ENCODE results near the gene LRRC37B.

DNA sequence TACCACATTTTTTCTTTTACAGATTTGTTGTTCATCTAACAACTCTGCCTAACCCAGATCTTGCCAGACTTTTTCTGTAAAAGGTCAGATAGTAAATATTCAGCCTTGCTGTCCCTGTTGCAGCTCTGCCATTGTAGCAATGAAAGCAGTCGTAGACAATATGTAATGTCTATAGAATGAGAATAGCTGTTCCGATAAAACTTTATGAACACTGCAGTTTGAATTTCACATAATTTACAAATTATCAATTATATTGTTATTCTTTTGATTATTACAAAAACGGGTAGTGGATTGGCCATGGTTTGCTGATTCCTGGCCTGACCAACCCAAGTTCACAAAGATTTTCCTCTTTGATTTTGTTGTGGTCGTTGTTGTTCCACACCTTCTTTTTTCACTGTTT lies 2.9 kb downstream of the LRRC37B start:
- TF ChIP-seq CTCF (IDR thresholded peaks at IDR 0.05) (no peak), POLR2A (IDR thresholded peaks at IDR 0.05) (no peak)

Measured in adrenal gland (tissue), 5 donors.